HG03457 (cell line): Measurements from ENCODE around the gene CGRRF1.

Experiments used
- ATAC-seq: cut with Tn5 transposase; IDR thresholded peaks from one replicate; pipeline ENCODE4 v1.9.1; 2021; ENCODE audit warnings: moderate number of reproducible peaks; ENCODE audit not compliant: unreplicated experiment

The CGRRF1 gene

DNA sequence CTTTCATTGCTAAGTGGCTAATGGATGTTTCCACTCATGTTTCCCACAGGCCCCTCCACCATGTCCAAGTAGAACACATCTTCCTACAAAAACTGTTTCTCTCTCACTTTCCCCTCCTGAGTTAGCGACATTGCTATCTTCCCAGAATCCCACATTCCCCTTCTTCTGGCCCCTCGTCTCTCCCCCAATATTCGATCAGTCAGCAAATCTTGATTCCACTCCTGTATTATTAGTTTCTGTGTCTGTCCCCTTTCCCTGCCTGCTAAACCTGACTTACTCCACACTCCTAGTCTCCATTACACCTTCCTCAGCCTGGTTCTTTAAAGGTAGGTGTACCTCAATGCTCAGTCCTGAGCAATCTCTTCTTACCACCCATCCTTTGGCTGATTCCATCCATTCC lies 37.9 kb downstream of the CGRRF1 start:
- ATAC-seq: no peak

DNA sequence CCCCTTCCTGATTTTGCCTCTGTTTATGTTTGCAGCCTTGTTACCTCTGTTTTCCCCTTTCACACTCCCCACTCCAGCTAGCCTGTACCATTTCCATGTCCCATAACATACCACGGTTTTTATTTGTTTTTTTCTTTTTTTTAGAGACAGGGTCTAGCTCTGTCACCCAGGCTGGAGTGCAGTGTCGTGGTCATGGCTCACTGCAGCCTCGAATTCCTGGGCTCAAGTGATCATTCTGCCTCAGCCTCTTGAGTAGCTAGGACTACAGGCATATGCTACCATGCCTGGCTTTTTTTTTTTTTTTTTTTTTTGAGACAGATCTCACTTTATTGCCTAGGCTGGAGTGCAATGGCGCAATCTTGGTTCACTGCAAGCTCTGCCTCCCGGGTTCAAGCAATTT lies 38.8 kb downstream of the CGRRF1 start:
- ATAC-seq: no peak

DNA sequence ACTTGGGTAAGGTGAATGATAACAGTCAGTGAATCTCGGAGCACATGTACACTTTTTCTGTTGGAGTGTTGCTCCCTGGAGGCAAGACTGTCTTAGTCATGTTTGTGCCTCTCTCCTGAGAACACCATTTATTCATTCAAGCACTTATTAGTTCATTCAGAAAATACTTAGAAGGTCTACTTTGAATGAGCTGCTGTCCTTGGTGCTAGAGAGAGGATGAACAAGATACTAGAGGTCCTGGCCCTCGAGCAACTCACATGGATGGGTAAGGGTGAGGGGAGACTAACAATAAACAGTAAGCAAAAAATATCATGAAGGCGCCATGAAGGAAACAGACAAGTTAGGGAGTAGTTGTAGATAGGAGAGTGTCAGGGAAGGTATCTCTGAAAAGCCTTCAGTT lies 40.2 kb downstream of the CGRRF1 start:
- no peak for ATAC-seq

DNA sequence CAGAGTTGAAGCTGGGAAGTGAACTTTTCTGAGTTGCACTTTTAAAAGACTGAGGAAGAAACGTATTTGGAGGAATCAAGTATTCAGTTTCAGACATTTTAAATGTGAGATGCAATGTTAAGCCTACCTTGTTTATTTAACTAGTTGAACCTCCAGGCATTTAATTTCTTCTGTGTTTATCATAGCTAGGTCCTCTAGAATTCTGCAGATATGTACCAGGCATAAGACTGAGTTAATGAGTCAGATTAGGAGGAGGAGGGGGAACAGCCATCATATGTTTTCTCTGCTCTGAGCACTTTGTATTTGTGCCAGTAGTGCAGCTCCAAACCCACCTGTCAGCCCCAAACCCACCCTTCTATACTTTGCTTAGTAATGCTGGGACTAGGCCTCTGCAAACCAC lies 40.8 kb downstream of the CGRRF1 start:
- no peak for ATAC-seq

DNA sequence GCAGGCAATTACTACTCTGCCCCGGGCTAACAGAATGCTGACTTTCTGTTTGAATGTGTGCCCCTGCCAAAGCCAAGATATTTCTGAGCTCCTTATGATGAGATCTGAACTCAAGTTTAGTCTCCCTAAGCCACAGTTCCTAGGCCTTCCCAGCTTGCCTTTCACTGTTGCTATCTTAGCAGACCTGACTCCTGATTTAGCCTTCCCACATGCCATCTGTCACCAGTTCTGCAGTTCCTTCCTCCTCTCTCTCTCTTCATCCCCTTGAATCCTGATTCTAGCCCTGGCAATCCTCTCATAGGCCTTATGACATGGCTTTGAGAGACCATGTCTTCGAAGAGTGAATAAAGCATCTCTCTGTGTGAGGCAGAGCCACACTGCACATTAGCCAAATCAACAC lies 44.7 kb downstream of the CGRRF1 start:
- ATAC-seq: no peak

DNA sequence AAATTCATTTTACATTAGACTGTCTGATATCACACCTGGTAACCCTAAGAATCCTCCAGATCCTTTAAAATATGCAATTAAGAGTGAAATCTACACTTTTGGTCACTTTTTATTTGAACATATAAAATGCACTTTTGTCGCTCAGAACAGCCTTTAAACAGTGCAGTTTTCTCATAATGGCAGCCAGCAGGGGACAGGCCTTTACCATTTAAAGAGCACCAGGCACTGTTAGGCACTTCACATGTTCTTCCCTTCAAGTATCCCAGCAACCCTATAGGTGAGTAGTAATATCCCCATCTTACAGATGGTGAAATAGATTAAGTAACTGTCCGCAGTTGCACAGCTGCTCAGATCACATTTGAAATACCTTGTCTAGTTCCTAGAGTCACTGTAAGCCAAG lies 45.9 kb downstream of the CGRRF1 start:
- no peak for ATAC-seq

DNA sequence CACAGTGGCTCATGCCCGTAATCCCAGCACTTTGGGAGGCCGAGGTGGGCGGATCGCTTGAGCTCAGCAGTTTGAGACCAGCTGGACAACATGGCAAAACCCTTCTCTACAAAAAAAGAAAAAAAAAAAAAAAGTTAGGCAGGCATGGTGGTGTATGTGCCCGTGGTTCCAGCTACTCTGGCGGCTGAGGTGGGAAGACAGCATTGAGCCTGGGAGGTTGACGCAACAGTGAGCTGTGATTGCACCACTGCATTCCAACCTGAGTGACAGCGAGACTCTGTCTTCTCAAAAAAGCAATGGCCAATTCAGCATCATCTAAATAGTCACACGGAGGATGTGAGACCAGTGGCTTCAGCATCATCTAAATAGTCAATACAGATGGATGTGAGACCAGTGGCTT lies 46.8 kb downstream of the CGRRF1 start:
- no peak for ATAC-seq

DNA sequence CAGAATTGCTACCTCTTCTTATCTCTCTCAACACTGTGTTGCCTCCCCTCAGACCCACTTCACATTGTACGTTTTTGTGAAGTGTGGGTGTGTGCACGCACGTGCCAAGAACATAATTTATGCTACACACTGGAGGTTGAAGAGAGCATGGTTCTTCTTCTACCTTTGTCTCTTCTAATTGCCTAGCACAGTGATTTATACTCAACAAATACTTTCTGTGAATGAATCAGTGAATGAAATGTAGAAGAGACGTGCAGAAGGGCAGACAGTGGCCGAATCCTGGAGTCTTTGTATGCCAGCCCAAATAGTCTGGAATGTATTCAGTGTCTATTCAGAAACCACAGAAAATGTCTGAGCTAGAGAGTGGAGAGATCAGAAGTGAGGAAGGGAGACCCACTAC lies 52.6 kb downstream of the CGRRF1 start:
- ATAC-seq: no peak

DNA sequence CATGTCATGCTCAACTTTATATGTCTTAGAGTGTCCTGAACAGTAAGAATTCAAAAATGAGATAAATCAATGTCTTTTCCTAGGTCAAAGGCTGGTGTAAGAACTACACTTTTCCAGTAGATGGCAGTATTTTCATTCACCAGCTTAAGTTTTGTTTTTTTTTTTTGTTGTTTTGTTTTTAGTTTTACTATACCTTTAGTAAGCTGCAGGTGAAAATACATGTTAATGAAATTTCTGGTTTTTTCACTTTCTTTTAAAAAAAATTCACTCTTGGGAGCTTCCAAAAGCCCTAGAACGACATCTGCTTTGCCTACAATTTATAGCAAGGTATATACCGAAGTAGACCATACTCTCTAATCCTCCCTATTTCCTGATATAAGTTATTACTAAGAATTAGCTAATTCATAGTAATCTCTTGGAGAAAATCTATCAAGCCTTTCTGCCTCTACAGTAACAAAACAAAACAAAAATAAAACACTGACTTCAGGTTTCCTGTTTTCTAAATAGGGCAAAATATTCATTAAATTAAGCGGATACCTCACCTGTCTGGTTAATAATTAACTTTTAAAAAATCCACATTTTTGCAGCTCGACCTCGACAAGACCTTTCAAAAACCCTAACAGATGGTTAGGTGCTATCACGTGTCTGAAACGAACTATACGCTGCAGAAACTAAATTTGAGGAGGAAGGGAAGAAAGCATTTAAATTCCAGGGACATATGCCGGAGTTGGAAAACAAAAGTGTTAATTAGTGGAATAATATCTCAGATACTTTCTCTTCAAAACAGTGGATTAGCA lies 54.6 kb downstream of the CGRRF1 start:
- no peak for ATAC-seq

DNA sequence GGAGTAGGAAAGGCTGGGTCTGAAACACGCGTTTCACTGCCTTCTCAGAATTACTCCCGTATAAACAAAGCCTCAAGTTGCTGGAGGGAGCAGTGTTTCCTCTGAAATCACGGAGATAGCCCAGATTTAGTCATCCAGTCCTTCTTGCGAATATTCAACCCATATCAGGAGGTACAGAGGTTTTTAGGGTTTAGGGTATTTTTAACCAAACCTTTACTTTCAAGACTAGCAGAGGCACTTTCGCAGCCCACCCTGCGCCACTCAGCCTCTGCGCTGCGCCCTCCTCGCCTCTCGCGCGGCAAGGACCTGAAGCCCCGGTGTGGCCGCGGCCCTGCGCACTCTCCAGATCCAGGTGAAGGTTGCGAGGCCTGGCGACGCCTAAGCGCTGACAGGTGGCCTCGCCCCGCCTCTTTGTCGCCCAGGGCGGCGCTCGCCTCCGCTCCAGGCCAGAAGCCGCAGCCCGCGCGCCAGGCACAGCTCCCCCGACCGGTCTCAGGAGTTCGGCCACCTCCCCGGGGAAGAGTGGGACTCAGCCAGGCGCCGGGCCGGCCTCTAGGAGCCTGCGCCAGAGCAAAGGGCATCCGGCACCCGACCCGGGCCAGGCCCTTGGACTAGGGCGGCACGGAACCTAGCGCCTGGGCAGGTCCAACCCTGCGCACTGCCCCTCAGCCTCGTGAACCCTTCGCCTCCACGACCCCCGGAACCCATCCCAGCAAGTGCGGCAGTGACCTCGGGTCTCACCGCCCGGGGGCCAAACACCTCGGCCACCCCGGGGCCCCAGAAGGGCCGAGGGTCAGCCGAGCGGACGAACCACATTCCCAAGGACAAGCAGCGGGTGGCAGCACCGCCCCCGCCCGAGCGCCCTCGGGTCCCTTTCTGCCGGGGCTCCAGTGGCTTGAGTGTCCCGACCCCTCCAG lies 55.4 kb downstream of the CGRRF1 start:
- peak; percentile 34 for ATAC-seq

DNA sequence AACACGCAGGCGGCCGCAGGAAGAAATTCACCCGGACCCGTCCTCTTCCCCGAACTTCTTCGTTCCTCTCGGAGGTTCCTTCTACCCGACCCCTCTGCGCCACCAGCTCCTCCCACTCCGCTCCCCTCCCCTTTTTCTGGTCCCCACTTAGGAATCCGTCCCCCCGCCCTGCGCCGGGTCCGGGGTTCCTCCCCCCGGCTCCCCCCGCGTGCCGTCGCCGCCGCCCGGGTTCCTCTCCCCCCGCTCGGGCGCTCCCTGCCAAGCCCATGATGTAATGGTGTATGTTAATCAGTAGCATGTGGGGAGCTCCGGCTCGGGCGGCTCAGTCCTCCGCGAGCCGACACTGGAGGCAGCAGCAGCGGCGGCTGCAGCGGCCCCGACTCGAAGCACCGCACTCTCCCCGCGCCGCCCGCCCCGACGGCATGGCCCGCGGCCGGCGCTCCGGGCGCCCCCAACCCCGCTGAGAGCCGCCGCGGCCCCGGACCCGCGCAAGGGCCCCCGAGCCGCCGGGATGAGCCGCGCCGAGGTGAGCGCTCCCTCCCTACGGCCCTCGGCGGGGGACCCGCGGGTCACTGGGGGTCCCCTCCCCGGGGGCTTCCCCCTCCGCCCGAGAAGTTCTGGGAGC lies 56.2 kb downstream of the CGRRF1 start:
- peak; percentile 36 for ATAC-seq

DNA sequence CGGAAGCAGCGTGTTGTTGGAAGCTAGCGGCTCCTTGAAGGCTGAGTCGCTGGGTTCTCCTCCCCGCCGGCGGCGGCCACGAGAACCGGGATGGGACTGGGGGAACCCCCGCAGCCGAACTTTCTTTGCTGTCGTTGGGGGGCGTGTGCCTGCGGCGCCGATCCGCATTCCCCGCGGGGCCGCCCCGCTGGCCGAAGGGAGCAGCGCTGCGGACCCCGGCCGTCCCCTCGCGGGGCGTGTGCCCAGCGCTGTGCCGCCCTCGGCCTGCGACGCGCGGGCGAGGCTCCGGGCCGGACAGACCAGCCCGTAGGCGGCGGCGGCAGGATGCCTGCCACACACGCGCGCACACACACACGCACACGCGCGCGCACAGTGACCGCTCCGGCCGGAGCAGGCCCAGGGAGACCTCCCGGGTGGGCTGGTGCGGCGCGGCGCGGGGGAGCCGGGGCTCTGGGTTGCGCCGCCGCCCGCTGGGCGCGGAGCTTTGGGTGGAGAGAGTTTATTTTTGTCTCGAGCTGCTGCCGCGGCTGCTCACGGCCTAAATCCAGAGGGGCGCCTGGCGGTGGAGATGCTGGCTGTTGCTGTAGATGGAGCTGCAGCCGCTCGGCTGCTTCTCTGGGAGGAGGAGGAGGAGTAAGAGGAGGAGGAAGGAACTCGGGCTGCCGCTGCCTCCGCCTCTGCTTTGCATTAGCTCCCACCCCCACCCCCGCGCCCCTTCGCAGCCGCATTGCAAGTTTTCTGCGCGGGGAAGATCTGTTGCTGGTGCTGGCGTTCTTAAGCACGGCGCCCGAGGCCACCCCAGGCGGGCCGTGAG lies 56.9 kb downstream of the CGRRF1 start, which contains the start of gene SAMD4A:
Gene SAMD4A (plus strand): TSS at position 719 of the 814 bp plus-strand sequence. CDS start 789 bp downstream, outside the sequence.
- no peak for ATAC-seq

DNA sequence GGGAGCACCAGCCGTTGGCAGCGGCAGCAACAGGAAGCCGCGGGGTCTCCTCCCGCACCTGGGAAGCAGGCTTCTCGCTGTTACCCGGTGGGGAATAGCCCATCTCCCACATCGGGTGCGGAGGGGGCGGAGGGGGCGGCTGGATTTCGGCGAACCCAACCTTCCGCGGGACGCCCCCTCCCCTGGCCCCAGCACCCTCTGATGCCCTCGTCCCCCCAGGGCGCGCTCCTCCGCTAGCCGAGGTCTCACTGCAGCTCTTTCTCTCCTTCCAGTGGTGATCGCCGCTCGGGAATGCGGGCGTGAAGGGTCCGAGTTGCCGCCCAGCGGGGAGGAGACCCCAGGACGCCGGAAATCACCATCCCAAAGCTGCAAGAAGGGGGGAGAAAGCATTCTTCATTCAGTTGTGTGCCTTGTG lies 57.5 kb downstream of the CGRRF1 start:
- no peak for ATAC-seq

DNA sequence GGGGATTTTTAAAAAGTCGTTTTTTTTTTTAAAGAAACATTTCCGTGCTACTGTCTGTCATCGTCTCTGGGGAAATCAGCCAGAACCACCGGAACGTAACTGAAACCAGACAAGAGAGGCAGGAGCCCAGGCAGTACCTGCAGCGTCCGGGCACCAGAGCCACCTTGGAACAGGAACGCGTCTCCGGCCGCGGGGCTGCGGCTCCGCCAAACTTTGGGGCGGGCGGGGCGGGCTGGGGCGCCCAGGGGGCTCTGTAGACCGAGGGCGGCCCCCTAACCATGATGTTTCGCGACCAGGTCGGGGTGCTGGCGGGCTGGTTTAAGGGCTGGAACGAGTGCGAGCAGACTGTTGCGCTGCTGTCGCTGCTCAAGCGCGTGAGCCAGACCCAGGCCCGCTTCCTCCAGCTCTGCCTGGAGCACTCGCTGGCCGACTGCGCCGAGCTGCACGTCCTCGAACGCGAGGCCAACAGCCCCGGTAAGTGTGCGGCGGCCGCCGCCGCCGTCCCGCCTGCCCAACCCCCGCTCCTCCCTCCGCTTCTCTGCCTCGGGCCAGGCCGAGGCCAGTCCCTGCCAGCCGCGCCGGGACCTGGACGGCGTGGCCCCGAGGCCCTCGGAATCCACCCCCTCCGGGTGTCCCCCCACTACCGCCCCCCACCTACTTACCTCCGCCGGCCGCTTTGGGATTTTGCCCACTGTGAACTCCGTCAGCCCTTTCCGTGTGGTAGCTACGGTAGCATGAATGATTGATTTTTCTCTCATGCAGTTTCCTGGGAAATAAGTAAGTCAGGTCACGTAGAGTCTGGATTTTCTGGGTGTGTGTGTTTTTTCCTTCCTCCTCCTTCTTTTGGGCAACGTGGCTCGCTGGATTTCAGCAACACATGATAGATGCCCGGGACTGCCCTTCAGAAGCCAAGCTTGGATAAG lies 58.2 kb downstream of the CGRRF1 start:
- ATAC-seq: no peak

DNA sequence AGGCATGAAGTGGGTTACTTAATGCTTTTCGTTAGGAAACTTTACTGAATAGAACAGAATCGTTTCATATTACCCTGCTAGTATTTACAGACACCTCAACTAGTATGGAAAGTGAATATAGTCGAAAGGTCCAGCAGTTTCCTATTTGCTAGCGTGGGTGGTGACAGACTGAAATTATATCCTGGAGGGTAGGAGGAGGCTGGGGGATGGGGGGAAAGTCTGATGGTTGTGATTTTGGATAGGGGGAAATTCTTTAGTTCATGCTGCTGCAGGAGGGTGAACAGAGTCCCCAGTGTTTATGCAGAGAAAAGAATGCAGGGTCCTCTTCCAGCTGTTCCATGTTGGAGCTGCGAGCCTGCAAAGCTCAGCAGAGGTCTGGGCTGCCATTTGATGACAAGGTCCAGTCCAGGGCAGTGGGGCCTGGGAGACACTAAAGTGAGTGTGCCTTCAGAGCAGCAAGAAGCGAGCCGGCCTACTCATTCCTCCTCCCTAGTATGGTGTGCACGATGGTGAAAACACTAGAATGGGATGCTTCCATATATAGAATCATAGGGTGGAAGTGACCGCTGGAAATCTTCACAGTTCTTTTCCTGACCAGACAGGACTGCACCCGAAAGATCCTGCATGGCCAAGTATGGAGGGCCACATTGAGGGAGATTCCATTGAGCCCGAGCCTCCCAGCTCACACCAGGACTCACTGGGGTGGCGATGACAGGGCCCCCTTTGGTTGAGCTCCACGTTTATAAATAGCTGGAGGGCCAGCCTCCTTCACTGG lies 59.3 kb downstream of the CGRRF1 start:
- no peak for ATAC-seq

DNA sequence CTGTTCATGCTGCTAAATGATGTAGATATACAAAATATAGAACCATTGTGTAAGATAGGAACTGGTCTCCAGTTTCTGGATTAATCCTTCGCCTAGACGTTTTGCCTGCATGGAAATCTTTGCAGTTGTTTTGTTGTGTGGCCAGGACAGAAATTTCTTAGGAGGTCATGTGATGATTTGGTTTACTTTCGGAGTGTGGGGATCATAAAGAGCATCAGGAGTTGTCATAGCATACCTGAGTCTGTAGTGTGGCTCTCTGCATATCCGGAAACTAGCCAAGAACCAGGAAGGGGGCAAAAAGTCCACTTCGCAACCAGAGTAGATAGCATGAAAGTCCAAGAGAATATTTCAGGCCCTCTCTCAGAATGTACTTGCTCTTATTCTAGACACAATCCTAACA lies 60.3 kb downstream of the CGRRF1 start:
- no peak for ATAC-seq

DNA sequence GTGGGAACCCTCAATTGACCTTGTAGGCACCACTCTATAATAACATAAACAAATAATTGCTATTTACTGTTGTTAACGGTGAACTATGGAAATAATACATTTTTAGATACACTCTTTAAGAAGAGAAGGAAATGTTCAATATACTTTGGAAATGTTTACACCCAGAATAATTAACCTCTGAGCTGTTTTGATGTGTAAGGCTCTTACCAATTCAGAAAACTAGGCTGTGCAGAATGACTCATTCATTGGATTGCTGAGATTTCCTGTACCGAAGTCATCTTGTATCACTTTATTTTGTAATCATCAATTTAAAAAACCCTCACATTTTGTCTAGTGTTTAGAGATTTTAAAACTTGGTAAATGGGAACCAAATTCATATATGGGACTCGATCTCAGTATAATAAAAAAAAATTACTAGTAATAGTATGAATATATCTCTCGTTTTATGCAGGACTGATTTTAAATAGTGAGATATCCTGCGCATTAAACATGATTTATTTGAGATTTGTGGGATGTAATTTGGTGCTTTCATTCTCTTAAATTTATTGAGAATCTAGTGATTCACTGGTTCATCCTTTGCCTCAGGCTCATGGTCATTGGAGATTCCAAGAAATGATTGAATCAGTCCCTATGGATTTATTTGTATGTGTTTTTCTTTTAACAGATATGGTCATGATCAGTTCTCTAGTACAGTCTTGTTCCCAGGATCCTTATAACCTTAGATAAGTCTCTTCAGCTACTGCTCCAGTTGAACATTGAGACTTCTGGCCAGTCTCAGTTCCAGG lies 61.1 kb downstream of the CGRRF1 start:
- no peak for ATAC-seq

DNA sequence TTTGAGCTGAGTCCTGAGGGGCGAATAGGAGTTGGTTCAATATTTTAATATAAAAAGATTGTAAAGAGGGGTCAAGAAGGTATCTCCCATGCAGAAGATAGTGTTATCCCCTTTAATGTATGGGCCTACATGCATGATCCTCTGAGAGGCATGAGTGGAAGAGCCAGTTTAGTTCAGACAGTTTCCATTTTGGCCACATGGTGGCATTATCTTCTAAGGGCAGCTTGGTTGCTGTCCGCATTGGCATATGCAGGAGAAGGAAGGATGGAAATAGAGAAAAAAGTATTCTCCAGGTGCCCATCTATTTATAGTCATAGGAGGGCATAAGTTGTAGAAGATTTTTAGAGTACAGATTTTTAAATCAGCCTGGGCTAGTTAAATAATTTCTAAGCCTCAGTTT lies 62.6 kb downstream of the CGRRF1 start:
- no peak for ATAC-seq
